Heart right ventricle (tissue), 16 donors: ENCODE measurements around the gene SERTAD2. TPM values are rescaled to one million over a fixed set of nuclear protein-coding genes. Genes with fewer than 3 reads are reported as not detected.

Experiments
- ATAC-seq, 8 donors: fragments of 200-7000 bp; cut with Tn5 transposase; one replicate each; pipeline ENCODE4 v1.9.1; 2020; ENCODE audit warnings: mild to moderate bottlenecking in 8 of 8, moderate library complexity in 8 of 8, moderate number of reproducible peaks in 1 of 8
- DNase-seq, 2 donors: peaks; one replicate each; pipeline ENCODE4 v3.0.0-alpha.2; 2020
- H3K27ac ChIP-seq, 10 donors: fragments of 200-600 bp; sonication (generic) in 2 of 10; one replicate each; pipeline versions ENCODE4 v1.5.0 to v1.8.0; 2020 to 2022; ENCODE audit warnings: mild to moderate bottlenecking in 3 of 10
- H3K27me3 ChIP-seq, 7 donors: fragments of 200-600 bp; one replicate each; pipeline ENCODE4 v1.8.0; 2021 to 2022; ENCODE audit warnings: mild to moderate bottlenecking in 2 of 7
- H3K36me3 ChIP-seq, 9 donors: fragments of 200-600 bp; sonication (generic) in 1 of 9; one replicate each; pipeline versions ENCODE4 v1.5.0 to v1.8.0; 2020 to 2022; ENCODE audit warnings: mild to moderate bottlenecking in 2 of 9
- H3K4me1 ChIP-seq, 9 donors: fragments of 200-600 bp; sonication (generic) in 1 of 9; one replicate each; pipeline versions ENCODE4 v1.5.0 to v1.8.0; 2020 to 2022; ENCODE audit warnings: mild to moderate bottlenecking in 4 of 9
- H3K4me3 ChIP-seq, 10 donors: fragments of 200-600 bp; sonication (generic) in 2 of 10; one replicate each; pipeline versions ENCODE4 v1.5.0 to v1.8.0; 2020 to 2022; ENCODE audit warnings: mild to moderate bottlenecking in 7 of 10, moderate library complexity in 2 of 10
- H3K9me3 ChIP-seq, 11 donors: fragments of 200-600 bp in 10 of 11; sonication (generic) in 2 of 11; one replicate each; pipeline versions ENCODE4 v1.5.0 to v1.8.0; 2013 to 2022; ENCODE audit warnings: mild to moderate bottlenecking in 2 of 11, control low read depth in 1 of 11, moderate library complexity in 1 of 11
- WGBS, 2 donors: extraction: QIAGEN DNeasy Blood & Tissue Kit; methylation state at CpG; one replicate each; pipeline ENCODE4 v1.1.7; 2013; ENCODE audit warnings: inconsistent platforms in 1 of 2; 5-methylcytosine and 5-hydroxymethylcytosine counted together
- intact Hi-C, 10 donors: fragments of 100-400 bp; cut with DNase I; formaldehyde crosslinking; loops; one replicate each; pipeline versions ENCODE4 v1.11.1 to v1.14.2; 2022
- polyA plus RNA-seq, 2 donors: library from polyadenylated mRNA; stranded (reverse); fragments of 200-250 nt; gene quantifications; one replicate each; pipeline ENCODE4 v1.2.3, GENCODE V29; 2013
- total RNA-seq, 10 donors: library from RNA; stranded (reverse); fragmentation: NEBNext Ultra II Directional in 3 of 10; extraction: Animal tissue kit (Norgen Biotek cat#: 25700) in 3 of 10; gene quantifications; one replicate each; pipeline versions ENCODE4 v1.2.1 to v1.2.4, GENCODE V29; 2021 to 2023
- TF ChIP-seq, protein P1 (sequence below), 9 donors: fragments of 200-600 bp; sonication (generic) in 2 of 9; IDR thresholded peaks; one replicate each; pipeline versions ENCODE4 v1.5.0 to v1.8.0; 2021 to 2022; ENCODE audit warnings: antibody characterized with exemption in 9 of 9, mild to moderate bottlenecking in 5 of 9, moderate library complexity in 1 of 9
- donor health status: Arrhythmogenic right ventricular cardiomyopathy.
- donor health status: ischemic (EF 13 %, LVEDD 7.1; RV severe dilation, severe dysfunction).
- donor health status: healthy with polysubstance abuse.
- donor health status: DM: no; HTN: yes; CAD: no.
- donor health status: DM: no; HTN: no; CAD: no.
- donor health status: ischemic (EF 25% LVEDD 6.9; RV normal size, moderate dysfunction).
- donor health status: ischemic (EF 25% LVEDD 5.7; RV mildly dilated, moderate dysfunction).
- donor health status: healthy.
- donor health status: DM: yes; HTN: yes; CAD: no.
- donor health status: Ischemic cardiomyopathy.
- donor health status: ischemic (EF 35%, LVEDD 5.7; RV mildly dilated, moderate dysfunction).
- donor health status: nonischemic (EF 11% LVEDD 7.7; RV severe dilation, severe dysfunction).
- donor health status: DM: yes; HTN: yes; CAD: no.
- donor health status: PGD.
- donor health status: ischemic (EF 29% LVEDD 5.4; RV normal size, mild dysfunction).
- donor health status: nonischemic (EF 23%, LVEDD 6.1; RV moderate dilation, normal function).

Gene SERTAD2
- total and polyA plus RNA-seq, 12 donors = 5.6 to 20.9 (median 16.0) TPM

- ATAC-seq = peak in 4 of 8 donors; percentile 24 to 69 (median 42)
- Histone ChIP-seq H3K27ac (no peak overlapping the region), H3K9me3 (no peaks in the 10 kb centered on the region), H3K36me3 (peaks cover 0 to 39% (median under 1%) of the 10 kb centered on the region in 9 donors), H3K4me1 (peaks cover 0 to 14% (median 8%) of the 10 kb centered on the region in 9 donors), H3K27me3 (no peaks in the 10 kb centered on the region), H3K4me3 (no peak overlapping the region)
- no peak for DNase-seq
- TF ChIP-seq, protein P1, sequence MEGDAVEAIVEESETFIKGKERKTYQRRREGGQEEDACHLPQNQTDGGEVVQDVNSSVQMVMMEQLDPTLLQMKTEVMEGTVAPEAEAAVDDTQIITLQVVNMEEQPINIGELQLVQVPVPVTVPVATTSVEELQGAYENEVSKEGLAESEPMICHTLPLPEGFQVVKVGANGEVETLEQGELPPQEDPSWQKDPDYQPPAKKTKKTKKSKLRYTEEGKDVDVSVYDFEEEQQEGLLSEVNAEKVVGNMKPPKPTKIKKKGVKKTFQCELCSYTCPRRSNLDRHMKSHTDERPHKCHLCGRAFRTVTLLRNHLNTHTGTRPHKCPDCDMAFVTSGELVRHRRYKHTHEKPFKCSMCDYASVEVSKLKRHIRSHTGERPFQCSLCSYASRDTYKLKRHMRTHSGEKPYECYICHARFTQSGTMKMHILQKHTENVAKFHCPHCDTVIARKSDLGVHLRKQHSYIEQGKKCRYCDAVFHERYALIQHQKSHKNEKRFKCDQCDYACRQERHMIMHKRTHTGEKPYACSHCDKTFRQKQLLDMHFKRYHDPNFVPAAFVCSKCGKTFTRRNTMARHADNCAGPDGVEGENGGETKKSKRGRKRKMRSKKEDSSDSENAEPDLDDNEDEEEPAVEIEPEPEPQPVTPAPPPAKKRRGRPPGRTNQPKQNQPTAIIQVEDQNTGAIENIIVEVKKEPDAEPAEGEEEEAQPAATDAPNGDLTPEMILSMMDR (IDR thresholded peaks at IDR 0.05) = no peak
- WGBS, 2 donors = 64 to 65% methylated on average over 10 of the region's 10 CpGs
- intact Hi-C loops = no loop called here
Measured at GRCh38 chr2:64629329-64629781, 24.4 kb downstream of the SERTAD2 start.

DNA sequence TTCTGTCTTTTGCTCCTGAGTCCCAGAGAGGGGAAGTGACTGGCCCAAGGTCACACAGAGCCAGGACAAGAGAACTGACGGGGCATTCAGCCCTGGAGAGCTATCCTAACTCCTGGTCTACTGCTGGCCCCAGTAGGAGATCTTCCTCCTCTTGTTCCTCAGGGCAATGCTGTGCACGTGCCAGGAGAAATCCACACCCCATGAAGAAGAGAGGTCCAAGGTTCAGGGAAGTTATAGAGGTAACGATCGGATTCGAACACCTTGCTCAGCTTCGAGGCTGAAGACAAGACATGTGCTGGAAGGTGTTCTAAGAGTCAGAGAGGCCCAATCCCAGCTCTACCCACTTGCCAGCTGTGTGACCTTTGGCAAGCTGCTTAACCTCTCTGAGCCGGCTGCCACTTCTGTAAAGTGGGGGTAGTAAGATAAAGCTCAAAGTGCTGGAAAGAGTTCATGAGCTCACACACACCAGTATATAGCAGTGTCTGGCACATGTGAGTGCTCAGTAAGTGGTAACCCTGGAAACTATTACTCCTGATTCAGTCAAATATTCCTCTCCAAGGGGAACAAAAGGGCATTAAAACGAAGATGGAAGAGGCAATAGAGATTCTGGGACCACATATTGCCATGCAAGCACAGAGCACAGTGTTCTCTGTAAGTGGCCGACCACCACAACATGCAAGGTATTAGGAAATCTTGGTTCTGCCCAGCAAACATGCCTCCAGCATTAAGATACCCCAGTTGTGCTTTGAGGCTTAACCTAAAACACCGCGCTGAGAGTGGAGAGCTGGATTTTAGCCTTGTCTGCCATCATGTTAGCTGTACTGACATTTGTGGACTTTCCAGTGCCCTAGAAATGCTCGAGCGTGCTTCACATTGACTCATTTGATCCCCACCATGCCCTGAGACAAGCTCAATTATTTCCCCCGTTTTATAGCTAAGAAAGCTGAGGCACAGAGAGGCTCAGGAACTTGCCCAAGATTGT lies 25.6 kb downstream of the SERTAD2 start:
- no peak for ATAC-seq
- DNase-seq = no peak
- WGBS, 2 donors = 89 to 91% methylated on average over 14 of the region's 14 CpGs

DNA sequence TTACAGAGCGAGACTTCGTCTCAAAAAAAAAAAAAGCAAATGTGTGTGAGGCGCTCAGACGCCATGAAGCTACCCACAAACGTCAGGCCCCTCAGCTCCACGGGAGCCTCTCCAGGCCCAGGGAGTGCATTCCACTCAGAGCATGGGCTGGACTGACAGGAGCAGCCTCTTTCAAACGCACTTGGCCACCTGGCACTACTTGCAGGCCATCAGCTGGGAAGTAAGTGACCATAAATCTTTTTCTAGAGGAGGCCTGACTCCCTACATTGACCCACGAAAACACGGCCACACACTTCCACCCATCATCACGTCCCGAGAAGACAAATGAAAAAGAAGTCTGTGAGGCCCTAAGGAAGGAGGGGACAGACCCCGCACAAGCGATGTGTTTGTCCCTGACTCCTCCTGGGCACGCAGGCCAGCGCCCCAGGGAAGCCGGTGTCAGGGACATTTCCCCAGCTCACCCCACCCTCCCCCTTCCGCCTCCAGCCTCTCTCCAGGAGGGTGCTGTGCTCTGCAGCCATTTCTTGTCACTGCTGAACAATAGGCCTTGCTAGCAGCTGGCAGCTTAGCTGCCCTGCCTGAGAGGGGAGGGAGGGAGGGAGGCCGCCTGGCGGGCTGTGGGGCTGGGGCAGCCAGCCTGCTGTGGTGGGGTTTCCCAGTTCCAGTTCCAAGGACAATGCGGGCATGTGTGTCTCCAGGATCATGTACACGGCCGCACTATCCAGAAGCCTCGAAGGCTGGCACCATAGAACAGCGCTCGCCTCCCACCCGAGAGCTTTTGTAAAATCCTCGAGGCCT lies 26.6 kb downstream of the SERTAD2 start:
- no peaks in the 10 kb centered on the region for H3K9me3 ChIP-seq
- TF ChIP-seq, protein P1 (IDR thresholded peaks at IDR 0.05) = no peak
- no peak overlapping the region for H3K27ac ChIP-seq
- peaks cover 0 to 10% (median 3%) of the 10 kb centered on the region in 9 donors for H3K4me1 ChIP-seq
- no peak for ATAC-seq
- H3K27me3 ChIP-seq = no peaks in the 10 kb centered on the region
- H3K4me3 ChIP-seq = no peak overlapping the region
- peaks cover 0 to 18% (median 0%) of the 10 kb centered on the region in 9 donors for H3K36me3 ChIP-seq
- no peak for DNase-seq
- intact Hi-C loops = no loop called here
- WGBS, 2 donors = 78 to 79% methylated on average over 27 of the region's 27 CpGs

More for the DNA sequence above, 25.6 kb downstream of the SERTAD2 start:
- H3K27me3 ChIP-seq = no peaks in the 10 kb centered on the region
- no peaks in the 10 kb centered on the region for H3K9me3 ChIP-seq
- peaks cover 0 to 10% (median 3%) of the 10 kb centered on the region in 9 donors for H3K4me1 ChIP-seq
- no peak overlapping the region for H3K27ac ChIP-seq
- H3K36me3 ChIP-seq = peaks cover 0 to 27% (median 0%) of the 10 kb centered on the region in 9 donors
- TF ChIP-seq, protein P1 (IDR thresholded peaks at IDR 0.05) = no peak
- no peak overlapping the region for H3K4me3 ChIP-seq
- intact Hi-C loops = no loop called here
